GM12892 (cell line): ENCODE results near the gene NOVA2.

Experiments
- DNase-seq: peaks from one replicate; pipeline ENCODE4 v3.0.0; 2011; ENCODE audit not compliant: insufficient read length
- FAIRE-seq: peaks from 2 replicates; lab custom pipeline; 2011; peaks lifted over from hg19 to GRCh38; lab: Jason Lieb, UNC
- POLR2A ChIP-seq: IDR thresholded peaks from 2 replicates; pipeline ENCODE4 v1.6.1; 2011; ENCODE audit warnings: low read depth, low read length, control low read depth
- POLR2AphosphoS5 ChIP-seq: IDR thresholded peaks from 2 replicates; pipeline ENCODE4 v1.6.1; 2011; ENCODE audit warnings: low read depth, low read length, control low read depth
- TAF1 ChIP-seq: IDR thresholded peaks from 2 replicates; pipeline ENCODE4 v1.6.1; 2011; ENCODE audit warnings: low read depth, mild to moderate bottlenecking, control low read depth, low read length, borderline replicate concordance

NOVA2 gene

DNA sequence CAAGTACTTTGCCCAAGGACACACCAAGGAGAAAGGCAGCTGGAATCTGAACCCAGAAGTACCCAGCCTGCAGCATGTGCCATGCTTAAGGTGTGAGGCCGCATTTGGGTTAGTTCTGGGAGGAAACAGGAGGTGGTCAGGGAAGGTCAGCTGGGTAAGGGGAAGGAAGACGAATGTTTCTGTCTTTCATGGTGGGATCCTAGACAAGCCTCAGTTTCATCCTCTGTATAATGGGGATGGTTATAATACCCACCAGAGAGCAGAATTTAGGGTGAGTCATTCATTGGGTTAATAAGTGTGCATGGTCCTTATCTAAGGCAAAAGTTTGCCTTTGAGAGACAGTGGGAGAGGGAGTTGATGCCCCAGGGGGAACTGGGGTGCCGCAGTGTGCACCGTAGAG is 25.2 kb upstream of the NOVA2 start:
- FAIRE-seq (no peak), DNase-seq (no peak)
- TF ChIP-seq POLR2AphosphoS5 = no peak
- no peak for TF ChIP-seq POLR2A
- no peak for TF ChIP-seq TAF1

DNA sequence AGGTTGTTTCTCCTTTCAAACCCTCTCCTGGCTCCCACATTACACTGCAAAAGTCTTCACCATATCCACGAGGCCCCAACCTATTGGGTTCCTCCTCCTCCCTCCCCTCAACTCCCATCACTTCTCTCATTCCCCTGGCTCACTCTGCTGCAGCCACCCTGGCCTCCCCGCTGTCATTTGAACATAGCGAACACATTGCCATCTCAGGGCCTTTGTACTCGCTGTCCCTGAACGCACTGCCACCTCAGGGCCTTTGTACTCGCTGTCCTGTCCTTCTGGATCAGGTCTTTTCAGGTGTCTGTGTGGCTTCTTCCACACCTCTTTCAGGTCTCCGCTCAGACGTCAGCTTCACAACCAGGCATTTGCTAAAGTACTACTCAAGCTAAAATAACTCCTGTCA is 23.3 kb upstream of the NOVA2 start:
- TF ChIP-seq POLR2AphosphoS5 (no peak), TAF1 (no peak), POLR2A (no peak)
- DNase-seq (no peak), FAIRE-seq (no peak)

DNA sequence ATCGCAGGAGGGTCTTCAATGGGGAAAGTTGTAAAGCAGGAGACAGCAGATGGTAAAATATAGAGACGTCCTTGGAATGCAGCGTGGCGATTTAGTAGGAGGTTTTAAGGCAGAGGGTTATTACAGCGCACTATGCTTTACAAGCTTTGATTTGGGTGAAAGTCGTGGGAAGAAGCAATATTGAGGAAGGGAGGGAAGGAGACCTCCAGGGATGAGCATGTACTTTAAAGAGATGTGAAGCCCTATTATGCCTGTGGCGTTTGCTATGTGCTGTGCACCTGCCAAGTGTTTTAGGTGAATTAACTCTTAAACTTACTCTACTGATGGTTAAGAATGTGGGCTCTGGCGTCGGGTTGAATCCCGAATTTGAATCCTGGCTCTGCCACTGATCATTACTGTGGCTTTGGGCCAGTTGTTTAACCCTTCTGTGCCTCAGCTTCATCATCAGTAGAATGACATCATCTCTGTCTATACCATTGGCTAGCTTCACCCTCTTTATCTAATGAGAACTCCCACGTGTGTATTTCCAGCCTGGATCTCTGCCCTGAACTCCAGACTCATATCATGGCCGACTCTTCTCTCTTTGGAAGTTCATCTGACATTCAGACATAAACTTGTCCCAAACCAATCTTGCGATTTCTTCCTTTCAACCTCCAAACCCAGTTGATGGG is 22.2 kb upstream of the NOVA2 start:
- no peak for DNase-seq
- TF ChIP-seq POLR2A = no peak
- no peak for TF ChIP-seq POLR2AphosphoS5
- TF ChIP-seq TAF1 = no peak
- peak; percentile 40 for FAIRE-seq

DNA sequence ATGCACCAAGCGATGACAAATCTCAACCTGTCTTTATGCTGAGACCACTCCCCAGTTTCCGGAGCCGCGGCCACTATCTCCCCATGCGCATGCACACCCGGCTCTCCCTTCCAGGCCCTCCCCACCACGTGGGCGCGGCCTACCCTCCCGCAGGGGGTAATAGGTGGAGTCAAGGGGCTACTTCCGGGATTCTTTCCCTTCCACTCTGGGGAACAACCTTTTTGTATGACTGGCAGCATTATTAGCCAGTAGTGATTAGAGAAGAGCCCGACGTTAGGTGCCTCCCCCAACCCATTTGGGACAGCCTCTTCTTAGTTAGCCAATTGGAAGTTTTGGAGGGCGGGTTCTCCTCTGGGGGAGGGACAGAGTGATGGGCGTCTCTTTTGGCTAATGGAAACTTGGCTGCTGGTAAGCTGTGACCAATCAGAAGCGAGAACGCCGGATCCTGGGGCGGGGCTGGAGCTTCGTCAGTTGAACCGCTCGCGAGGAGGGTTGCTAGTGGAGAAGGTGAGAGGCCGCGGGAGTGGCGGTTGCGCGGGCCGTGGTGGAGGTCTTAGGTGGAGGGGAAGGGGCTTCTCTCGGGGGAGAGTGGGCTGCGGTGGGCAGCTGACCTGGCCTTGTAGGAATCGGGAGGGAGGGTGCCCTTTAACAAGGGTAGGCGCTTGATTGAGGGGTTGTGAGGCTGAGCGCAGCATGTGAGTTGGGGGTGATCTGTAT is 21.5 kb upstream of the NOVA2 start, which contains the start of gene CCDC61:
Gene CCDC61, plus strand, starts transcription at position 470 of the 717 bp plus-strand sequence. CDS start 7,552 bp downstream, outside the sequence.
- FAIRE-seq (peak; percentile 96), DNase-seq (peak; percentile 93)
- peak; percentile 81 for TF ChIP-seq POLR2AphosphoS5
- peak; percentile 51; the same call in 1 of the 2 replicates for TF ChIP-seq TAF1
- TF ChIP-seq POLR2A = peak; percentile 87; the same call in 1 of the 2 replicates

DNA sequence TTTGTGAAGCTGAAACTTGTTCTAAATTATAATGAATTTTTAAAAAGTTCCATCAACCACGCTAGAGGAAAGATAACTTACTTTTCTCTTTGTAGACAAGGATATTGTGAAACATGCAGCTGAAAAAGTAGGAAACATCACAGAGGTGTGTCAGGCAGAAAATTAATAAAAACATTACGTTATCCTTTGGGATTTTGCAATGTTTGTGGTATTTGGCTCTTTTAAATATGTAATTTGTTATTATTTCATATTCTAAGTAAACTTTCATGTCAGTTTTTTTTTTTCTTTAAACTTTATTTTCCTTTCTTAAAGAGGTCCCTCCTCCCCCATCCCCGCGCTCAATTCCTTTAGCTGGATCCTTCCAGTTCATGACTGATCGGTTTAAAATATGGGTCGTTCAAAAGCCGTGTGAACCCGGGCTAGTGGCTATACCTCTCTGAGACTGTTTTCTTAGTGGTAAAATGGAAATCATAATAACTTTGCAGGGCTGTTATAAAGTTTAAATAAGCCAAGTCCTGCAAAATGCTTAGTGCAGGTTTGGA is 20.9 kb upstream of the NOVA2 start:
- TF ChIP-seq POLR2AphosphoS5 = no peak
- no peak for TF ChIP-seq POLR2A
- no peak for TF ChIP-seq TAF1
- FAIRE-seq (no peak), DNase-seq (no peak)

DNA sequence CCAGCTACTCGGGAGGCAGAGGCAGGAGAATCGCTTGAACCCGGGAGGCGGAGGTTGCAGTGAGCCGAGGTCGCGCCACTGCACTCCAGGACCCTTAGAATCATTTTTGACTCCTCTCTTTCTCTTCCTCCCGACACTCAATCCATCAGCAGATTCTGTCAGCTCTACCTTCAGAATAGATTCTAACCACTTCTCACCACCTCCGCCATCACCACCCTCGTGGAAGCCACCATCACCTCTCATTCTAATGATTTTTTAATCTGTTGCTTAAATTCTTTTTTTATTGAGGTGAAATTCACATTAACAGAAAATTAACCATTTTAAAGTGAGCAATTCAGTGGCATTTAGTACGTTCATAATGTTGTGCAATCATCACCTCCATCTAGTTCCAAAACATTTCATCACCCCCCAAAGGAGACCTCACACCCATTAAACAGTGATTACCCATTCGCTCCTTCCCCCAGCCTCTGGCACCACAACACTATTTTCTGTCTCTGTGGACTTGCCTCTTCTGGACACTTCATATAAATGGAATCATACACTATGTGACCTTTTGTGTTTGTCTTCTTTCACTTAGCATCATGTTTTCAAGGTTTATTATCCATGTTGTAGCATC is 16.6 kb upstream of the NOVA2 start:
- DNase-seq (no peak), FAIRE-seq (no peak)
- no peak for TF ChIP-seq POLR2A
- TF ChIP-seq POLR2AphosphoS5 = no peak
- no peak for TF ChIP-seq TAF1

DNA sequence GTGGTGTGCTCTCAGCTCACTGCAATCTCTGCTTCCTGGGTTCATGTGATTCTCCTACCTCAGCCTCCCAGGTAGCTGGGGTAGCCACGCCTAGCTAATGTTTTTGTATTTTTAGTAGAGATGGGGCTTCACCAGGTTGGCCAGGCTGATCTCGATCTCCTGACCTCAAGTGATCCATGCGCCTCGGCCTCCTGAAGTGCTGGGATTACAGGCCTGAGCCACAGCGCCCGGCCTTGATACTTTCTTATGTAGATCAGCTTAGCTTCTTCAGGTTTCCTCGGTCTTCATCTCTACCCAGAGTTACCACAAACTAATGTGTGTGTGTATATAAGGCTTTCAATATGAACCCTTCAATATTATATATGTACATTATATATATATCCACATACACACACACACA is 11.7 kb upstream of the NOVA2 start:
- no peak for FAIRE-seq
- TF ChIP-seq TAF1 = no peak
- no peak for TF ChIP-seq POLR2AphosphoS5
- no peak for TF ChIP-seq POLR2A

DNA sequence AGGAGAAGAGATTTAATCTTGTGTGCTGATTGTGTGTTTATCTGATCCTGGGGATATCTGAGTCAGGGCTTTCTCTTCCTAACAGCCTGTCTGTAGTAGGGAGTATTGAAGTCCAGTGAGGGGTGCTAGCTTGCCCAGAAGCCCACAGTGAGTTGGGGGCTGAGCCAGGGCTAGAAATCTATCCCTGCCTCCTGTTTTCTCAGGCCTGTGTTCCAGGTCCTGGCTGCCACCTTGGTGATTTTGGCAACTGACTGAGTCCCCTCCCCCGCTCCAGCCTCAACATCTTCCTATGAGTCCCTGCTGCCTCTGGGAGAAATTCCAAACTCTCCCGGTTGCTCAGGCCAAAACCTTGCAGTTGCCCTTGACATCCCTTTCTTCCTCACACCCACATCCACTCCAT is 7.7 kb upstream of the NOVA2 start:
- DNase-seq = no peak
- TF ChIP-seq POLR2AphosphoS5 = no peak
- no peak for TF ChIP-seq TAF1
- no peak for TF ChIP-seq POLR2A
- FAIRE-seq = no peak

More for the DNA sequence above, 11.7 kb upstream of the NOVA2 start:
- DNase-seq = no peak

DNA sequence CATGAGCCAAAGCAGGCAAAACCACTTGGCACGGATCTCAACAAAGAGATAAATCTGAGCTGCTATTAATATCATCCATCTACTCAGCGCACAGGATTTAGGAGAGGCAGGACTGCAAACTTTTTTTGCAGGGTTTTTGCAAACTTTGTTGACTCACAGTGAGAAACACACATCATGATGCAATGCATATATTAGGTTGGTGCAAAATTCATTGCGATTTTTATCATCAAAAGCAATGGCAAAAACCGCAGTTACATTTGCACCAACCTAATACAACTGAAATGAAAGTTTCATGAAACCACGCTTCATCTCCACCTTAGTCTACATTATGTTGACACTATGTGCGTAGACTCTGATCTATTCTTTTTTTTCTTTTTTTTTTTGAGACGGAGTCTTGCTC is 4.5 kb upstream of the NOVA2 start:
- DNase-seq (no peak), FAIRE-seq (no peak)
- TF ChIP-seq TAF1 (no peak), POLR2A (no peak), POLR2AphosphoS5 (no peak)

DNA sequence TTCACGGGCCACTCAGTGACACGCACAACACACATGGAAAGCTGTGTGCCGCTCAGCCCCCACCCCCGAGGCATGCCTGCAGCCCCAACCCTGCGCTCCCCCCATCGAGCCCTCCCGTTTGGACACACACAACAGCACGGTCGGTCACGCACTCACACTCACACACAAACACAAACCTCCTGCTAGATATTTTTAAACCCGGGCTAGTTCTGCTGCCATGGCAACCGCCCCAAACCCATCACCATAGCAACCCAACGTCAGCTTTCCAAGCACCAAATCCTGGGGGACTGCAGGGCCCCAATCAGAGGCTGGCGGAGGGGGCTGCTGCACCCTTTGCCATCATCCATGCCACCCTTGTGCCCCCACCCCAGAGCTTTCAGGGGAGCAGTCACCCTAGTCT is 2.5 kb upstream of the NOVA2 start:
- TF ChIP-seq POLR2A (no peak), POLR2AphosphoS5 (no peak)
- DNase-seq (no peak), FAIRE-seq (no peak)

DNA sequence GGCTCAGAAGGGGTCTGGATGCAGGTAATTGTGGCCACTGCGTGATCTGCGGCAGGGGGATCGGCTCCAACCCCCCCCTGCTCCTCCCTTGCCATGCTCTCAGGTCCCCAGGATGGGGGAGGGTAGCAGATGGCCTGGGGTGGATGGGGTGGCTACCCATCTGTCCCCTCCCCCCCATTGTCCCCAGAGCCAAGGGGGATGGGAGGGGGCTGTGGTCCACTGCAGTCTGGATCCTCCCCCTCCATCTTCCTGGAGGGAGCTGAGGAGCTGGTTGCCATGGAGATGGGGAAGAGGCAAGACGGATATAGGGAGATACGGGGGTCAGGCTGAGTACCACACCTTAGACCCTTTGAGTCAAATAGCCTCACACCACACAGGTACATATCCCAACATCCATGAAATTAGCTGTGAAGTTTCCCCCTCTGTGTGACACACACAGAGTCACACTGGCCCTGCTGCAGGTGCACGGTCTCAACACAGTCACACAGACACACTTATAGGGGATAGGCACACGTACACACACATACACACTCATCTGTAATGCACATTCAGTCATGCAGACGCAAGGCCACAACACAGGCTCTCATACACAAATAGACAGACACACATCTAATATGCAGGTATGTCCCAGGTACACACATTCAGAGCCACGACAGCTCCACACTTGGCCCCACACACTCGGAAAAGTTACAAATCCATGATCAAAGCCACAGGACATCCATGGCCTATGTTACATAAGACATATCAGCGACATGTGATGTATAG is 1.8 kb upstream of the NOVA2 start:
- FAIRE-seq (no peak), DNase-seq (no peak)
- no peak for TF ChIP-seq POLR2A
- no peak for TF ChIP-seq POLR2AphosphoS5
- TF ChIP-seq TAF1 = no peak
